GM18499 (cell line): Measurements from ENCODE around the gene CCR8.

Experiments used
- ATAC-seq: cut with Tn5 transposase; IDR thresholded peaks from one replicate; pipeline ENCODE4 v1.9.1; 2021; ENCODE audit warnings: moderate number of reproducible peaks; ENCODE audit not compliant: insufficient read depth, unreplicated experiment

The CCR8 gene, protein sequence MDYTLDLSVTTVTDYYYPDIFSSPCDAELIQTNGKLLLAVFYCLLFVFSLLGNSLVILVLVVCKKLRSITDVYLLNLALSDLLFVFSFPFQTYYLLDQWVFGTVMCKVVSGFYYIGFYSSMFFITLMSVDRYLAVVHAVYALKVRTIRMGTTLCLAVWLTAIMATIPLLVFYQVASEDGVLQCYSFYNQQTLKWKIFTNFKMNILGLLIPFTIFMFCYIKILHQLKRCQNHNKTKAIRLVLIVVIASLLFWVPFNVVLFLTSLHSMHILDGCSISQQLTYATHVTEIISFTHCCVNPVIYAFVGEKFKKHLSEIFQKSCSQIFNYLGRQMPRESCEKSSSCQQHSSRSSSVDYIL

DNA sequence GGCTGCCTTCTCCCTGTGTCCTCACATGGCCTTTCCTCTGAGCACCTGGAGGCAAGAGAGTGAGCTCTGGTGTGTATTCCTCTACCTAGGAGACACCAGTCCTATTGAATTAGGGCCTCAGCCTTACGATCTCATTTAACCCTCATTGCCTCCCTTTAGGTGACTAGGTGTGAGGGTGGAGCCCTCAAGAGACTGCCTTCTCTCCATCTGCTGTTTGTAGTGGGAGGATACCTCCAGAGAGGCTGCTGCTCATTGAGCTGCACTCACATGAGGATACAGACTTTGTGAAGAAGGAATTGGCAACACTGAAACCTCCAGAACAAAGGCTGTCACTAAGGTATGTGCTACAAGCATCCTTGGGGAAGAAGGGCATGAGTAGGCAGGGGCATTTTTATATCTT is at the start of gene CCR8:
CCR8 (plus strand) TSS at position 217 of the 400 bp plus-strand sequence. CDS start 2,623 bp downstream, outside the sequence.
- no peak for ATAC-seq

DNA sequence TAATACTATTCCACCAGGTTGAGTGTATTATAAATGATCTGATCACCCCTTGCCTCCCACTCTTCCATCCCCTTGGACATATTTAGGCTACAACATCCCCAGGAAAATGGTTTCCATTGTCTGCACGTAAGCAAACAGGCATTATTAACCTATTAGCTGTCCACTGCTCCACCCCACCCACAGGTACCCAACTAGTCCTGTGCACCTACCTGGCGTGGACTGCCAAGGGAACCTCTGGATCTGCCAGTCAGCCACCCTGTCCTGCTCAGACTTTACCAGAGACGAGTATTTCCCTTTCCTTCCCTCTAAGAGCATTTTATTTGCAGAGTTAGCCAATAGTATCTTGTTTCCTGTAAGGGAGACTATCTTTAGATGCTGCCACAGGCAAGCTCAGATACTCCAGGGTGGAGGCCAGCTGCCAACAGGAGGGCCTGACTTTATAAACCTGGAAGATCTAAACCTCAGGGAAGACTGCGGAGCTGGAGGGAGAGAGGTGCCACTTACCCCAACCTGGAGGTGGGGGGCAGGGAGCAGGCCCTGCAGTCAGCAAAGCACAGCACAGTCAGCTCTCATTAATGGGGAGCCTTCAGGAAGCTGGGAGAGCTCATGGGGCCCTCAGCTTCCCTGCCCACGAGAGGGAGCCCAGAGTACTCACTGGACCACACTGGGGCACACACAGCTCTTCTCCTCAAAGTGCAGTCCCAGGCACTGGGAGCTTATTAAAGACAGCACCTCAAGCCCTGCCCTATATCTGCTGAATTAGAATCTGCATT is 49.6 kb upstream of the CCR8 start, which contains the start of gene CX3CR1:
CX3CR1 (minus strand) TSS at position 292 of the 773 bp plus-strand sequence. CDS start 13,527 bp downstream, outside the sequence.
- ATAC-seq: no peak

DNA sequence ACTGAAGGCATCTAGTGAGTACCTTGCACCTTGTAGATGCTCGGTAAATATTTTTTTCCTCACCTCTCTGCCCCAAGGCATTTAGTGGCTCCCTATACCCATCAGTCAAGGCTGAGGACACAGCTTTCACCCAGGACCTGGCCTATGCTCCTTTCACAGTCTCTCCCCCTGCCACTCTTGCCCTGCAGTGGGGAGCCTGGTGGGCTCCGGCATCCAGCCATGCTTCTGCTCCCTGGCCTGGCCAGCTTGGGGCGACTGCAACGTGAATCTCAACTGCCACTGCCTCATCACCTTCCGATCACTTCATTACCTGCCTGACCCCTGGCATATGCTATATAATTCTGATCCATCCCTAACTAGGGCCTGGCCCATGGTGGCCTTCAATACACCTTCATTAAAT is 48.9 kb upstream of the CCR8 start:
- no peak for ATAC-seq

DNA sequence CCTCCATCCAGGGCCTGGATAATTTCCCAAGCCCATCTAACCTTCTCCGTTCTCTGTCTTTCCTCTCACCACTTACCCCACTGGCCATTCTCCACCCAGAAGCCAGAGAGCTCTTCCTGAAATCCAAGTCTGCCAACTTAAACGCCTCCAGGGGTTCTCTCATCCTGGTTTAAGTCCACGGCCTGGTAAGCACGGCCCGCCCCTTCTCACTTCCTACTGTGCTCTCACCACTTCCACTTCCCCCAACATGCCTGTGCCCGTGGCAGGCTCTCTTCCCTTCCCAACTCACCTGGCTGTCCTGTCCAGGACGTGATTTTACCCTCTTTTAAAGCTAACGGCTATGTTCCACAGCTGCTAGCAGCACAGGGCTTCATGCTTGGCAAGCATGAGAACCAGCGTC is 48.0 kb upstream of the CCR8 start:
- ATAC-seq: no peak

DNA sequence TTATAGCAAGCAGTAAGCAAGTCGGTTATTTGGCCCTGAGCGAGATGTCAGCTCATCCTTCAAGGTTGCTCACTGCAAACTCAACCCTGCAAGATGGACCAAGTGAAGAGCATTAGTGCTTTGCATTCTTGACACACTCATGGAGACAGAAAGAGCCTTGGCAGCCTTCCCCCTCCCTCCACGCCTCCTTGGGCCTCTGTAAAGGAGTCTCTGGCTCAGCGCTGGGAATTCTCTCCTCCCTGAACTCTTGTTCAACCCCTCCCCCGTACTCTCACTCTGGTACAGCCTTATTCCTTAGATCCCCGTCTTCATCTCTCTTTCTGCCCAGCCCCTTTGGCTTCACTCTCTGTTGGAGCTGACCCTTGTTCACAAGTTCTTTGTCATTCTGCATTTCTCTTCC is 47.5 kb upstream of the CCR8 start:
- ATAC-seq: no peak

DNA sequence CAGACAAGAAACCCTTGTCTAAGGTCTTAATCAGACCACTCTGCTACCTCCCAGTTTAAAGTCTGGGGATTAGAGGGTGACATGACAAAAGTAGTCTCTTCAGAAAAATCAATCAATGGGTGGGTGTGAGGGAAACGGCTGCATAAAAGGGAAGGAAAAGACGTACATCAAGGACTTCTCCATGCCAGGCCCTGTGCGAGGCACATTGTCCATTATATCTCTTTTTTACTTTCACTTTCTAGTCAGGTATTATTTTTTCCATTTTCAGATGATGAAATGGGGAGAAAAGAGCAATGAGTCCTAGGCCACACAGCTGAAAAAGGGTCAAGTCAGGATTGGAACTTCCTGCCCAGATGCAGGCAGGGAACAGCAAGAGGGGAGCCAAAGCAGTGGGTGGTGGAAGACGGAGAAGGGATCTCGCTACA is 45.0 kb upstream of the CCR8 start:
- ATAC-seq: no peak

DNA sequence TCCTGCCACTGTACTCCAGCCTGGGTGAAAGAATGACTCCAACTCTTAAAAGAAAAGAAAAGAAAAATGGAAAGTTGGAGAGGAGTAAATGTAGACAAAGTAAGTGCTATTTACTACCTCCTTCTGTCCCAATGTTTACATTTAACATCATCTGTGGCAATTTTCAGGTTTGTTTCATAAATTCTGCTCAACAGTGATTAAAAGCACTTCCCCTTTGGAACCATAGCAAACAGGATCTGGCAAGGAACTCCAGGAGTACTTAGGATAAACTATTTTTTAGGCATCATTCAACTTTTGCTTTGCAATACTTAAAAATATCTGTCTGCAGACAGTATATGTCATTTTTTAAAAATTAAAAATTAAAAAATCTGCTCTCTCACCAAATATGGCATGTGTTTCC is 44.2 kb upstream of the CCR8 start:
- ATAC-seq: no peak

DNA sequence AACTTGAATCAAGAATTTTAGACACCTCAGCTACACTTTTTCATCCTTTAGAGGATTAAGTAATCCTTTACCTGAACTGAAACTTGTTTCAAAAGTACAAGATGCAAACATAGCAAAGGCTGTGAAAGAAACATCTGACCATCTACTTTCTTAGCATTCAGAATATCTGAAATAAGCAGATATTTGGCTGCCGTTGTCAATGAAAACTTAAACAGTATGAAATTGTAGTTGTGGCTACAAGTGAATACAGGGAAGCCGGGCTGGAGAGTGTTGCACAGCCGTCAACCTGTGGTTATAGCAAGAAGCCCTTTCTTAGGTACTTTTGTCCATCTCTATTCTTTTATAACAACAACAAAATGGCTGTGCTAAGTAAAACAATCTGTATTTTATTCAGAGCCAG is 42.7 kb upstream of the CCR8 start:
- ATAC-seq: no peak

DNA sequence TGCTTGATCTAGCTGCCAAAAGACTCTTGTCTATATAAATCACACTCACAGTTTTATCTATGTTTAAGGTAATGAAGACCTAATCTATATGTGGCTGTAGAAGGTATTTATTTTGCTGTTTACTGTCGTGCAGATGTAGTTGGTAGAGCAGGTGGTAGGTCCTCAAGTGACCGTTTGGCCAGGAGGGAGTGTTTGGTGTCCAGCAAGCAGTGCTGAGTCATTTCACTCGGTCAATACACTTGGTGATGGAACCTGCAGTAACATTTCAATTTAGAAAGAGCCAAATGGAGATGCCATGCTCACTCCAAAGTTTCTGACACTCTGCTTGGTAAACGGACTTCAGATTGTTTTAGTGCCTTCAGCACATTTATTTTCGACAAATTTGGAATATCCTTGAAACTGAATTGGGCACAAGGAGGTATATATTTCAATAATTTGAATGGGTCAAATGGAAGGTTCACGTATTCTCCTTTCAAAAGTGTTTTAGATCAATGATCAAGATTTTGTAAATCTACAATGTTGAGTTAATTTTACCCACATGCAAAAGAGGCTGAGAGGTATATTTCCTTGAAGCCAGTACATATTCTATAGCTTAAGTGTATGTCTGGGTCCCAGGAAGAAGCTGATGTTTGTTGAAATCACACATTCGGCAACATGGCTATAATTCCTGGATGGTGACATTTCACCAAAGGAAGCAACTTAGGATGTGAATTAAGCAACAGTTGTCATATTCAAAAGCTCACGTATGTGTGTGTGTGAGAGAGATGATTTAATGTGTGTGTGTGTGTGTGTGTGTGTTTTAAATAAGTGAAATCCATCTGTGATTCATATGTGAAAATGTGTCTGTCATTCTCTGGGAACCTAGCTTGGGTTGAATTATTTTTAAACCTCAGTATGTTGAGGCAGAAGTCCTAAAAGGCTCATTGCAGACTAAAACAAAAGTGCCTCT is 42.0 kb upstream of the CCR8 start:
- no peak for ATAC-seq

DNA sequence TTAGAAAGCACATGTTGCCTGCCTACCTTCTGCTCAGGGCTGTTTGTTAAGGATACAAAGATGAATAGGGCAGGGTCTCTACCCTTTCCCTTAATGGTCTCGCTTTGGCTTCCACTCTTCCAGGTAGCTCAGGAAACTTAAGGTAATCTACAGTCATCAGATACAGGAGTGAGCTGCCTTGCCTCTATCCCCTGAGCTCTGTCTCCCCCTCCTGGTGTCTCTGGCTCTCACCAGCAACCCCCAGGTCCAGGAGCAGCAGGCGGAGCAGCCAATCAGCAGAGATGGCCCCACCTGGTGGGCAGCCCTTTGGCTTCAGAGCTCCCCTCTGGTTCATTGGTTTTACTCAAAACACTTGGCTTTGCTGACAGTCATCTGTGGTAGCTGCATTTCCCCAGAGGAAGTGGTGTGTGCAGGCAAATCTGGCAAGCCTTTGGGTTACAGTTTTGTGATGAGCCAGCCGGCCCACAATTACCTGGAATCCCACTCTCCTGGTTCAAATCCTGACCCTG is 41.2 kb upstream of the CCR8 start:
- peak; percentile 84 for ATAC-seq

DNA sequence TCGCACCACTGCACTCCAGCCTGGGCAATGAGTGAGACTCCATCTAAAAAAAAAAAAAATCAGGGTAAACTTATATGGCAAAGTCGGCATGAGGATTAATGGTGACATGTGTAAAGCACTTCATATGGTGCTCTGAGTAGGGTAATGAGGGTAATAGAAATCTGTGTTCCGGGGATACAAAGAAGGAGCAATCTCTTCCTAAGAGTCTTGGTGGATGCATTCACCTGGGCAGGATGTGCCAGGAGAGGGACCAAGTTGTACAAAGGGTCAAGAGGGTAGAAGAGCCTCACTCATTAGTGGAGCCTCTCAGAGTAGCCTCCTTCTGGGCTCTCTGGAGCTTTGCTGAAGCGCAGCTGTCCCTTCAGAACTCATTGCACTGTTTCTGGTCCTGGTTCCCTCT is 40.4 kb upstream of the CCR8 start:
- no peak for ATAC-seq

DNA sequence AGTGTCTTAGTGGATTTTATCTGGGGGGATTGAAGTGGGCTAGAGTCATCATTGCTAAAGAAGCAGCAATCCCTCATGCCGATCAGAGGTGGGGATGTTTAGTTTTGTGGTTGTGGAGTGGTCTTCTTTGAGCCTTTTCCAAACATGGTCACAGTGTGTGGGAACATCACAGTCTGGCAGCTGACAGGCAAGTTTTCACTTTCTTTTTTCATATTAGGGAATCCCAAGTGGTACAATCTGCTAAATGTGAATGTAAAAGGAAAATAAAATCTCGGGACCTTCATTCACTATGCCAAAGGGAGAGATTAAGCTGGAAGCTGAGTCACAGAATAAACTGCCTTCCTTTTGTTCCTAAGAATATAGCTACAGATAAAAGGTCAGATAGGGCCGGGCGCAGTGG is 39.3 kb upstream of the CCR8 start:
- ATAC-seq: no peak

DNA sequence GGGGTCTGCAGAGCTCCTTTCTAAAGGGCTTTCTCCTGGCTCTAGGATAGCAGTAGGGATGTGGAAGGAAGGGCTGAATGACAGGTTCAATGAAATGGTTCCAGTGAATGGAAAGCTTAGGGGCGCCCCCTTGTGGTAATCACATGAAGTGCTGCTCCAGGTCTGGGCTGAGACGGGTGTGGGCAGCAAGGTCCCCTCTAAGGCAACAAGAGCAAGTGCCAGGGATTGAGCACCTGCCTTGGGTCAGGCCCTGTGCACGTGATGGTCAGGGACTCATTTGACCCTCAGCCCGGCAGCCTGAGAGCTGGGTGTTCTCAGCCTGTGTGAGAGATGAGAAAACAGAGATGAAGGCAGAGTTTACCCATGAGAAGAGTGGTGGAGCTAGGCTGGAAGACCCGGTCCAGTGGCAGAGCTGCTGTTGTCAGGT is 37.6 kb upstream of the CCR8 start:
- no peak for ATAC-seq

DNA sequence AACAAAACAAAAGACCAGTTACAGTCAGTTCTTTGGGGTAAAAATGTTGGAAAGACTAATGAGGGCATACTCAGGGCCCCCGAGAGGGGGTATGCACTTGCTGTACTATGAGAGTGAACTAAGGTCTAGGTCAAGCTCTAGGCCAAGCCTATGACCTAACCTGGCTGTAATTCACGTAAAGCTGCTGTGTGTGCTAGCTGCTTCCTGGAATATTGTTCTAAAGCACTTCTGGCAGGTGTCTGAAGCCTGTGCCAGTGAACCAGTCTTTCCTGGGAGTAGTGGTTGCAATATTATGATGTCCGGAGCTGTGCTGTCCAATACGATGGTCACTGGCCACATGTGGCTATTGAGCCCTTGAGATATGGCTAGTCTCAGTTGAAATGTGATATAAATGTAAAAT is 36.5 kb upstream of the CCR8 start:
- ATAC-seq: no peak

DNA sequence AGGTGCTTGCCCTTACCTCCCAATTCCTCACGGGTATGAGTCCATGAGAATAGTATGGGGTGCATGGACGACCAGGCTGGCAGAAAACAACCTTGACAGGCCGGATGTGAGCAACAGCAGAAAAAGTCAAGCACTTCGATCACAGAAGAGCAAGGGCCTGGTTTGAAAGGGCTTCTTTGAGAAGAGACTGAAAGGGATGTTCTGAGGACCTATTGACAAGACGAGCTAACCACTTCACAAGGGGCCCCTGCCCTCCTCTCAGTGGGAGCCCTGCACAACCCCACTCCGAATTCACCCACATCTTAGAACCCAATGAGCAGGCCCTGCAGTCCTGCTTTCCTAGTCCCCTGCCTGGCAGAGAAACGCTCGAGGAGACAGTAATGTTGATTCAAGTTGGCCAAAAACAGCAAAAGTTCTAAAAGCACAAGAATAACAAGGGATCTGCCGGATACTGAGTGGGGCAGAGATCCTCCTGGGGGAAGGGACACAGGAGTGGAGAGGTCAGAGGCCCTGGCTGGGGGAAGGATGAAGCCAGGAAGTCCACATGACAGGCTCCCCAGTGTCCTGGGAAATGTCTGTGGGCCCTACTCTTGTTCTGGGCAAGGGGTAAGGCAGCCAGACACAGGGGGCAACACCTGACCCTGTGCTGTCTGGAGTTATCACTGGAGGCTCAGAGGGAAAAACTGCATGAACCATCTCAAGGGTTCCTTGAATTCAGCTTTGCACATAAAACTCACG is 34.9 kb upstream of the CCR8 start:
- ATAC-seq: no peak

DNA sequence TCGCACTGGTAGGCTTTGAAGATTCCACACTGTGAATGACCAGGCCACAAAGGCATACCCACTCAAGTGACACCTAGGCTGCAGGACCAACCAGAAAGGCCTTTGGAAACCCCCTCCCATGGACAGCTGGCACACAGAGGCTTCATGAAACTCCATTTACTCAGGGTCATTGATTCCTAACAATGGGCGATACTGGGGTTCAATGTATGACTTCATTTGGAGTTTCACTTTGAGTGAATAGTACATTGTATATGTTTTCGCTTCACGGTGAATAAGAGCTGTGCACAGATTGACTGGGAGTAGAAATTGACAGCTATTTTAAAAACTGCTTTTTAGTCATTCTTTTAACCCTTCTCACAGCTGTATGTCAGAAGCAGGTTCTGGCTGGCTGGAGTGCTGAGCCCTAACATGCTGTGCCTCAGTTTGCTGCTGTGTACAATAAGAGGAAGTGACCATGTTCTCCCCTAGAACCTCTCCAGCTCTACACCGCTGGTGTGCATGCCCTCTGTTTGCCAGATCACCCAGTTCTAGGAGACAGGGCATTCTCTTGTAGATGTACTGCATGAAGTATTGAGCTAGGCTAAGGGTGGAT is 34.2 kb upstream of the CCR8 start:
- ATAC-seq: peak; percentile 80

DNA sequence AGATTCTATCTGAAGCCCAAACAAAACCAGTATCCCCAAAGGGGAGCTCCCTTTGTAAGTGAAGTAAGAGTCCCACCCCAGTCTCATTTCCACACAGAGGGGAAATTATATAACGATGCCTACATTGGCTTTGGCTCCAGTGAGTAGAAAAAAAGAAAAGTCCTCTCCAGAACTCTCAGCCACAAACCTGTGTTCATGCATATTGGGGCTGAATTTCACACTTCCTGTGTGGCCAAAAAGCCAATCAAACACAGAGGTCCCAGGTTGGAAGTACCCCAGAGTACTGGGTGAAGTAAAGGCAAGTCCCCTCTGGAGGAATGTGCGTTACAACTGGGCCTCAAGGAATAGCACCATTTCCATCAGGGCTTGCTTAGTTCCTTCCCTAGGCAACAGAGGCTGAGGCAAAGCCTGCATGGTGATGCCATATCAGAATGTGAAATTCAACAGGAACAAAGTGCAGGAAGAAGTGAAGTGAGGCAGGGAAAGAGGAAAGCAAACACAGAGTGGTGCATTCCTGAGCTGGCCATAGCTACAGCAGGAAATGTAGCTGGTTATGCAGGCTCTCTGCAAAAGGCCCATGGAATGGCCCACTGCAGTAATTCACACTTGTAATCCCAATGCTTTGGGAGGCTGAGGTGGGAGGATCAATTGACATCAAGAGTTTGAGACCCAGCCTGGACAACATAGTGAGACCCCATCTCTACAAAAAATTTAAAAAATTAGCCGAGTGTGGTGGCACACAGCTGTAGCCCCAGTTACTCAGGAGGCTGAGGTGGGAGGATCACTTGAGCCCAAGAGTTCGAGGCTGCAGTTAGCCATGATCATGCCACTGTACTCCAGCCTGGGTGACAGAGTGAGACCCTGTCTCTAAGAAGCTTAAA is 33.1 kb upstream of the CCR8 start:
- no peak for ATAC-seq

DNA sequence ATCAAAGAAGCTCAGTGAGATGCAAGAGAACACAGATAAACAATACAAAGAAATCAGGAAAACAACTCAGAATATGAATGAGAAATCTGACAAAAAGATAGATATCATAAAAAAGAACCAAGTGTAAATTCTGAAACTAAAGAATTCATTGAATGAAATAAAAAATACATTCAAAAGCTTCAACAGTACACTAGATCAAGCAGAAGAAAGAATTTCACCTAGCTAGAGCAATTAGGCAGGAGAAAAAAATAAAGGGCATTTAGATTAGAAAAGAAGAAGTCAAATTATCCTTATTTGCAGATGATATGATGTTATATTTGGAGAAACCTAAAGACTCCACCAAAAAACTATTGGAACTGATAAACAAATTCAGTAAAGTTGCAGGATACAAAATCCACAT is 30.2 kb upstream of the CCR8 start:
- ATAC-seq: no peak
